ENCODE data around the gene EHMT1.

Gene EHMT1

DNA sequence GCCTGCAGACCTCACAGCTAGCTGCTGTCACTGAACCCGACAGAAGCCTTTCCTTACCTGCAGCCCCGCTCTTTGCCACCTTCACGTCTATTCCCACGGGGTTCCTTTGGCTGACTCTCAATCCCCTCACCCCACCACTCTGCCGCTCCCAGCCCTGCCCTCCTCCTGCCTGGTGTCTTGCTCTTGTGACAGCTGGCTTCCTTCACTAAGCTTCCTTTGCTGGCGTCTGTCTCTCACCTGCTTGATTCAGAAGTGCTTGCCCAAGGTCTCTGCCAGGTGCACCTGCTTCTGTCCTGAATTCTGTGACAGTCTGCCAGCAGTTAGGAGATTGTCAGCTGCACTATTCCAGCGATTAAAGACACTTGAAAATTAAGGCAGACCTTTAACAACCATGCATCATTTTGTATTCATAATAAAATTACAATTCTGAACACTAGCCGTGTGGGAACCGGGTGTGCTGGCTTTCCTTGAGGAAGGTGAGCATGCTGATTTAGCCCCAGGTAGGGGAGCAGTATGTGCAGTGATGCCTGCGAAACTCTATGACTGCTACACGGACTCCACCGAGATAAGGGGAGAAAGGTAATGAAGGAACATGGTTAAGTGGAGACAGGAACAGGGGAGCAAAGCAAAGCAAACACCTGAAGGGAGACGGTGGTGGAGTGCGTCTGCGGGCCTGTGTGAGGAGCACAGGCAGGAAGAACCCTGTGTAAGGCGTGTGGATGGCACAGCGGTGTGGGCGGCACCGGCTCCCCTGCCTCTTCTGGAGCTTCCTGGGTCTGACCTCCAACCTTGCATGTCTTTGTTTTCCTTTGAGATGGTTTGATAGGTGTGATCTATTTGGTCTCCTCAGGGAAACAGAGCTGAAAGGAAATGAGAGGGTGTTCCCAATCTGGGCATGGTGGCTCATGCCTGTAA is 178.7 kb downstream of the EHMT1 start:
- Histone ChIP-seq H3K4me1 (ENCODE audit: insufficient read depth, low read length) (no peaks in the 10 kb centered on the region), H3K4me3 (ENCODE audit: low read length) (no peak overlapping the region), H3K36me3 (ENCODE audit: insufficient read depth, low read length) (peaks cover 96% of the 10 kb centered on the region), H3K27me3 (ENCODE audit: insufficient read depth, low read length) (no peaks in the 10 kb centered on the region), H3K27ac (ENCODE audit: low read depth, low read length) (no peak overlapping the region), H3K9me3 (ENCODE audit: insufficient read depth, low read depth, low read length) (no peaks in the 10 kb centered on the region), H3K9ac (ENCODE audit: low read depth, low read length) (no peak overlapping the region)
- WGBS, result 96% methylated on average over 19 of the region's 19 CpGs

DNA sequence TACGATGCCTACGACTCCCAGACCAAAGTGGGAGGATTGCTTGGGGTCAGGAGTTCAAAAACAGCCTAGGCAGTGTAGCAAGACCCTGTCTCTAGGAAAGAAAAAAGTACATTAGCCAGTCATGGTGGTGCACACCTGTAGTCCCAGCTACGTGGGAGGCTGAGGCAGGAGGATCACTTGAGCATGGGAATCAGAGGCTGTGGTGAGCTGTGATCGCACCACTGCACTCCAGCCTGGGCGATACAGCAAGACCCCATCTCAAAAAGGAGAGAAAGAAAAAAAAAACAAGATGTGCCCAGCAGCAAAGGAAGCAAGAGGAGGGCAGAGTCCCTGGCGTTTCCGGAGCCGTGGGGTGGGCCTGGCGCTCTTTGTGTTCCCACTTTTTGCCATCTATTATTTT is 179.3 kb downstream of the EHMT1 start:
- Histone ChIP-seq H3K9me3 (ENCODE audit: insufficient read depth, low read depth, low read length) (no peaks in the 10 kb centered on the region), H3K27me3 (ENCODE audit: insufficient read depth, low read length) (no peaks in the 10 kb centered on the region), H3K4me1 (ENCODE audit: insufficient read depth, low read length) (no peaks in the 10 kb centered on the region), H3K36me3 (ENCODE audit: insufficient read depth, low read length) (peaks cover 96% of the 10 kb centered on the region), H3K9ac (ENCODE audit: low read depth, low read length) (no peak overlapping the region), H3K4me3 (ENCODE audit: low read length) (no peak overlapping the region), H3K27ac (ENCODE audit: low read depth, low read length) (no peak overlapping the region)
- WGBS, result 96% methylated on average over 9 of the region's 9 CpGs

DNA sequence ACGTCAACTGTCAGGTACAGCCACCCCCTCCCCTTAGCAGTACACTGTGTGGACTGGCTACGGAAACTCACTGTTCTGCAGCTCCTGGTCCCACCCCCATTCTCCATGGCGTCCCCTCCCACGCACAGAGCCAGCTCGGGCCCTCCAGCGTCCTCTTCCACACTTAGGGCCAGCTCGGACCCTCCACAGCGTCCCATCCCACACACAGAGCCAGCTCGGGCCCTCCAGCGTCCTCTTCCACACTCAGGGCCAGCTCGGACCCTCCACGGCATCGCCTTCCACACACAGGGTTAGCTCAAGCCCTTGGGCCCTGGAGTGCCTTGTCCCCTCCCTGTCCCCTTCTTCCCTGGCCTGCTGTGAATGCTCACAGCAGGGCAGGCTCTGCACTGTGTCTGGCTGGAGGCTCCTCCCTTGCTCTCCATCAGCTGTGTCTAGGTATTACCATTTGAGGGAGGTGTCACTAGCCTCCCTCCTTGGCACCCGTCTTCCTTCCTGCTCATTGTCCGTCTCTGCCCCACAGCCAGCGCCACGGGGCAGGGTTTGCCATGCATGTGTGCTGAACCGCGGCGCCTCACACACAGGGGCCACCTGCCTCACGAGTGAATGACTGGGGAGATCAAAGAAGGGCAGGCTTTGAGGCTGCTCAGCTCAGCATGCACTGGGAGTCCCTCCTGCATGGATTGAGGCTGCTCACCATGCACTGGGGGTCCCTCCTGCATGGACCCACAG is 180.3 kb downstream of the EHMT1 start:
- H3K4me3 ChIP-seq (ENCODE audit: low read length), result no peak overlapping the region
- H3K36me3 ChIP-seq (ENCODE audit: insufficient read depth, low read length), result peaks cover 96% of the 10 kb centered on the region
- H3K27me3 ChIP-seq (ENCODE audit: insufficient read depth, low read length), result no peaks in the 10 kb centered on the region
- H3K9ac ChIP-seq (ENCODE audit: low read depth, low read length), result no peak overlapping the region
- H3K4me1 ChIP-seq (ENCODE audit: insufficient read depth, low read length), result no peaks in the 10 kb centered on the region
- no peak overlapping the region for H3K27ac ChIP-seq (ENCODE audit: low read depth, low read length)
- no peaks in the 10 kb centered on the region for H3K9me3 ChIP-seq (ENCODE audit: insufficient read depth, low read depth, low read length)
- WGBS, result 93% methylated on average over 21 of the region's 21 CpGs

DNA sequence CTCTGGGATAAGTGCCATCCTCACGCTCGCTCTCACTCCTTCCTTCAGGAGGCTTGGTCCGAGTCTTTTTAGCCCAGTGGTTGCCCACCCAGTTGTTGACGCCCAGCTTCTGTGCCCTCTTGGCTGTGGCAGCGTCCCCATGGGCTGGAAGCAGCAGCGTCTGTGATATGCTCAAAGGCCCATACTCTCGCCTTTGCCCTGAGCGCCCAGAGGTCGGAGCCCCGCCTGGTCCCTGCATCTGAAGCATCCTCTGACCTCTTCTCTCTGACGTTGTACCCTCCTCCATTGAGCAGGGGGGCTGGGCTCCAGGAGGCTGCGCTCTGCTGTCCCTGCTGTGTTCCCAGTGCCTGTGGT is 180.8 kb downstream of the EHMT1 start:
- no peak overlapping the region for H3K9ac ChIP-seq (ENCODE audit: low read depth, low read length)
- no peak overlapping the region for H3K27ac ChIP-seq (ENCODE audit: low read depth, low read length)
- H3K27me3 ChIP-seq (ENCODE audit: insufficient read depth, low read length), result no peaks in the 10 kb centered on the region
- 94% methylated on average over 12 of the region's 12 CpGs for WGBS
- H3K4me3 ChIP-seq (ENCODE audit: low read length), result no peak overlapping the region
- peaks cover 97% of the 10 kb centered on the region for H3K36me3 ChIP-seq (ENCODE audit: insufficient read depth, low read length)
- H3K9me3 ChIP-seq (ENCODE audit: insufficient read depth, low read depth, low read length), result no peaks in the 10 kb centered on the region
- H3K4me1 ChIP-seq (ENCODE audit: insufficient read depth, low read length), result no peaks in the 10 kb centered on the region

DNA sequence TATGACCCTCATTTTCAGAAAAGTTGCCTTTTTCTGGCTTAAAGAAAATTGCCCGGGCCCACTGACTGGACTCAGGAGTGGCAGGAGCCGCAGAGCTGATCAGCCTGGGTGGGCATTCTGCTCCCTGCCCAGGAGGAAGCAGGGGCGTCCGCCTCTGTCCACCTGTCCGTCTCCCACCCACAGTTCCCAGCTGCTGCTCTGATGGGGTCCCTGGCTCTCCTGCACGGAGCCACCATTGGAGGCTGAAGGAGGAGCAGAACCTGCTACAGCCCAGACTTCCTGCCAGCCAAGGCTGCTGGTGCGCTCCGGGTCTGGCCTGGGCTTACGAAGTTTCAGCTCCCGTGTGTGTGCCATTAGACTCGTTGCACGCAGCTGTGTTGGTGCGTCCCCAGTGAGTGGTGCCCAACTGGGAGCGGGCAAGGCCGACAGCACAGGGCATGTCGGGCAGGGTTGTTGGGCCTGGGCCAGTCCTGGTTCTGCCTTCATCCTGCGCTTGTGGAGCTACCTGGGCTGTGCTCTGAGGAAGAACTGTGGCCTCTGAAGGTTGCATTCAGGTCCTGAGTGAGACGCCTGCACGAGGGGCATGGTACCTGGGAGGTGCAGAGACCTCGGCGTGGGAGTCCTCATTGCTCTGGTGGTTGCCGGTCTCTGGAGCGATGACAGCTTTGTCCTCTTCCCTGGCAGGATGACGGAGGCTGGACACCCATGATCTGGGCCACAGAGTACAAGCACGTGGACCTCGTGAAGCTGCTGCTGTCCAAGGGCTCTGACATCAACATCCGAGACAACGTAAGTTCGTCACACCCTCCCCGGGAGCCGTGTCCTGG is 181.6 kb downstream of the EHMT1 start:
- WGBS, result 93% methylated on average over 31 of the region's 31 CpGs
- Histone ChIP-seq H3K9me3 (ENCODE audit: insufficient read depth, low read depth, low read length) (no peaks in the 10 kb centered on the region), H3K4me1 (ENCODE audit: insufficient read depth, low read length) (no peaks in the 10 kb centered on the region), H3K9ac (ENCODE audit: low read depth, low read length) (no peak overlapping the region), H3K4me3 (ENCODE audit: low read length) (no peak overlapping the region), H3K27me3 (ENCODE audit: insufficient read depth, low read length) (no peaks in the 10 kb centered on the region), H3K27ac (ENCODE audit: low read depth, low read length) (no peak overlapping the region), H3K36me3 (ENCODE audit: insufficient read depth, low read length) (peaks cover 95% of the 10 kb centered on the region)

DNA sequence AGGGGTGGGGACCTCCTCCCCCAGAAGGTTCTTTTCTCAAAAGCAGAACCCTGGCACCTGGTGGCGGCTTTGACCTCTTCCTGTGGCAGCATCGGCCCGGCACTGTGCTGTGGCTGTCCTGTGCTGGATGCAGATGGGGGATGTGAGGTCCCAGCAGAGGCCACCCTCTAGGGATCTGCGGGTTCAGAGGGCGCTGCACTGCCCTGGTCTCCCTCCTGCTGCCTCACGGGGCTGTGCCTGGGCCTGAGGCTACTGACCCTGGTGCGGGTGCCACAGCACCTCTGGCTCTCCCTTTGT is 182.2 kb downstream of the EHMT1 start:
- peaks cover 89% of the 10 kb centered on the region for H3K36me3 ChIP-seq (ENCODE audit: insufficient read depth, low read length)
- H3K4me1 ChIP-seq (ENCODE audit: insufficient read depth, low read length), result no peaks in the 10 kb centered on the region
- no peak overlapping the region for H3K27ac ChIP-seq (ENCODE audit: low read depth, low read length)
- H3K9me3 ChIP-seq (ENCODE audit: insufficient read depth, low read depth, low read length), result no peaks in the 10 kb centered on the region
- no peak overlapping the region for H3K9ac ChIP-seq (ENCODE audit: low read depth, low read length)
- no peaks in the 10 kb centered on the region for H3K27me3 ChIP-seq (ENCODE audit: insufficient read depth, low read length)
- 94% methylated on average over 7 of the region's 7 CpGs for WGBS
- H3K4me3 ChIP-seq (ENCODE audit: low read length), result no peak overlapping the region

DNA sequence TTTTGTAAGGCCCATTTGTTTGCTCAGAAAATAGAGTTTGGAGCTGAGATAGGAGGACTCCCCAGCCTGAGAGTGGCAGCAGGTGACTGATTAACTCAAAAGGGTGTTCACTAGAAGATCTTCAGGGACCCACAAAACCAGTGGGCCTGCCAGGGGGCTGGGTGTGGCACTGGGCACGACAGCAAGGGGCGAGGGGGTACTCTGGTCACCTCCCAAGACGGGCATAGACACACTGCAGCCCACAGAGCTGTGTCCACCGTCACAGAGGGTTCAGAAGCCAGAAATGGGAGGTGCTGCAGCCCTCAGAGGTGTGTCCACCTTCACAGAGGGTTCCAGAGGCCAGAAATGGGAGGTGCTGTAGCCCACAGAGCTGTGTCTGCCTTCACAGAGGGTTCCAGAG is 183.2 kb downstream of the EHMT1 start:
- Histone ChIP-seq H3K27ac (ENCODE audit: low read depth, low read length) (no peak overlapping the region), H3K9me3 (ENCODE audit: insufficient read depth, low read depth, low read length) (no peaks in the 10 kb centered on the region), H3K27me3 (ENCODE audit: insufficient read depth, low read length) (no peaks in the 10 kb centered on the region), H3K4me1 (ENCODE audit: insufficient read depth, low read length) (no peaks in the 10 kb centered on the region), H3K36me3 (ENCODE audit: insufficient read depth, low read length) (peaks cover 84% of the 10 kb centered on the region), H3K4me3 (ENCODE audit: low read length) (no peak overlapping the region), H3K9ac (ENCODE audit: low read depth, low read length) (no peak overlapping the region)
- 97% methylated on average over 4 of the region's 4 CpGs for WGBS

DNA sequence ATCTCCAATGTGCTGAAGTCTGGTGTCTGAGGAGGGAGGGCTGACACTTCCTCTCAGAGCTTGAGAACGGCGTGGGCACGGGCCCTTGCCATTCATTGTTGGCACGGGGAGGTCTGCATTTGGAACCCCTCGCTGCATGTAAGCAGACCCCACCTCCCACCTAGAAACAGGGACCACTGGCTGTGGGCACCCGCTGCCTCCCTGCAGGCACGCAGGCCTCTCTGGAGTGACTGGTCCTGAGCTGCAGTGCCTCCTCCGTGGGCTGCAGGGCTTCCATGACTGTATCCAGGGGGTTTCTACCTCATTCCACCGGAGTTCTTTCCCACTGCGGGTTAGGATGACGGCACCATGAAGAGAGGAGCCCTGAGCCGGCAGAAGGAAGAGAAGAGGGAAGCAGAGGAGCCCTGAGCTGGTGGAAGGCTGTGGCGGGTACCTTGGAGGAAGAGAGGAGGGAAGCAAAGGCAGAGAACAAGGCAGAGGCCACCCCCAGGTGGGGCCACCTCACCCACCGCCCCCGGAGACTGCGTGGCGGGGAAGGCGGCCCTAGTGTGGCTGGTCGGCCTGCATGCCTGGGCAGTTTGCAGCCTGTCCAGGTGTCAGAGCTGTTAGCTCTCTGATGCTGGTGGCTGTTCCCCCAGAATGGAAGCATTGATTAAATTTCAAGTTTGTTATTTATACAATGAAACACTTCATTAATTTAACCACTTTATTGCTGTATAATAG is 183.9 kb downstream of the EHMT1 start:
- Histone ChIP-seq H3K9ac (ENCODE audit: low read depth, low read length) (no peak overlapping the region), H3K4me3 (ENCODE audit: low read length) (no peak overlapping the region), H3K36me3 (ENCODE audit: insufficient read depth, low read length) (peaks cover 80% of the 10 kb centered on the region), H3K27me3 (ENCODE audit: insufficient read depth, low read length) (no peaks in the 10 kb centered on the region), H3K4me1 (ENCODE audit: insufficient read depth, low read length) (no peaks in the 10 kb centered on the region), H3K9me3 (ENCODE audit: insufficient read depth, low read depth, low read length) (no peaks in the 10 kb centered on the region), H3K27ac (ENCODE audit: low read depth, low read length) (no peak overlapping the region)
- 96% methylated on average over 19 of the region's 19 CpGs for WGBS

DNA sequence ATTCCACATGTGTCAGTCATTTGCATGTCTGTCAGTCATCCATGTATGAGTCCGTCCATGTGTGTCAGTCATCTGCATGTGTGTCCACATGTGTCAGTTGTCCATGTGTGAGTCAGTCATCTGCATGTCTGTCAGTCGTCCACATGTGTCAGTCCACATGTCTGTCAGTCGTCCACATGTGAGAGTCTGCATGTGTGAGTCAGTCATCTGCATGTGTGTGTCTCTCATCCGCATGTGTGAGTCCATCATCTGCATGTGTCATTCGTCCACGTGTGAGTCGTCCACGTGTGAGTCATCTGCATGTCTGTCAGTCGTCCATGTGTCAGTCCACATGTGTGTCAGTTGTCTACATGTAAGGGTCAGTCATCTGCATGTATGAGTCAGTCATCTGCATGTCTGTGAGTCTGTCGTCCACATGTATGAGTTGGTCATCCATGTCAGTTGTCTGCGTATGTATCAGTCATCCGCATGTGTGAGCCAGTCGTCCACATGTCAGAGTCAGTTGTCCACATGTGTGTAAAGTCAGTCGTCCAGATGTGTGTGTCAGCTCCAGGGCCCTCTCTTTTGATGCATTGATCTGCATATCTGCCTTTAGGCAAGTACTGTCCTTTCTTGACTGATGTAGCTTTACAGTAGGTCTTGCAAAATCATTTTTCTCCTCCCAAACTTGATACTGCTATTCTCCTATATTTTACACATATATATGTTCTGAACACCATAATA is 186.3 kb downstream of the EHMT1 start:
- H3K9ac ChIP-seq (ENCODE audit: low read depth, low read length), result no peak overlapping the region
- 95% methylated on average over 14 of the region's 14 CpGs for WGBS
- H3K4me3 ChIP-seq (ENCODE audit: low read length), result no peak overlapping the region
- no peaks in the 10 kb centered on the region for H3K27me3 ChIP-seq (ENCODE audit: insufficient read depth, low read length)
- H3K27ac ChIP-seq (ENCODE audit: low read depth, low read length), result no peak overlapping the region
- H3K4me1 ChIP-seq (ENCODE audit: insufficient read depth, low read length), result no peaks in the 10 kb centered on the region
- peaks cover 73% of the 10 kb centered on the region for H3K36me3 ChIP-seq (ENCODE audit: insufficient read depth, low read length)
- no peaks in the 10 kb centered on the region for H3K9me3 ChIP-seq (ENCODE audit: insufficient read depth, low read depth, low read length)
